Fibroblast of gingiva (primary cell): ENCODE measurements around the gene SKAP2.

Experiments
- DNase-seq: peaks from one replicate; pipeline ENCODE4 v3.0.0-alpha.2; 2011; ENCODE audit warnings: low read depth

Gene SKAP2

DNA sequence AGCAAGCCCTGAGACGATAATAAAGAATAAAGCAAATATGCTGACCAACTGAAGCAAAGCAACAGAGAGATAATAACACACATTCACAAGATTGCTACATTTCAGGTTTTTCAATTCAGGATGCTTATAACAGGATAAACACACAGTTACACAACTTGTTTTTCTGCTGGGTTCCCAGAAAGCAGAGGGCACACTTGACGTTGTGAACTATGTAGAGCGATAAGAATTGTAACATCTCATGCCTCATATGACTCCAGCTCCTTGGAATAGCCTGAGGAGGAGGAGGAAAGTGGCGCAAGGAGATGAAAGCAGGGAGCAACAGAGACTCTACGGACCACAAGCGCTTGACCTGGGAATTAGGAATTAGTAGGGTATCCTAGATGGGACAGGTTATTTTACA lies 201.7 kb downstream of the SKAP2 start:
- DNase-seq, result no peak

DNA sequence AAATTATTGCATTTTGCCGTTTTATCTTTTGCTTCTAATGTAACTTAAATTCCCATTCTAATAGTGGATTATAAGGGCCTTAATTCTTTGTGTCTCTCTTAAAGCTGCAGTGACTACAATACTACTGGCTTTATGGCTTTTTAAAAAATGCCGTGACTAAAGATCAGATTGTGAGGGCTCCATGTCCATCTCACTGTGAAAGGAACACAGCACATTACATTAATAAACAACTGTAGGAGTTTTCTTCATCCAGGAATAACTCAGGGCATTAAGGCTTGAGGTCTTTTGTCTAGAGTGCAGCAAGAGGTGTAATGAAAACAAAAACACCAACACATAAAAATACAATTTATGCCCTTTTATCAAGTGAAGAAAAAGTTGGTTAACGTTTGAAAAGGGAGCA lies 205.3 kb downstream of the SKAP2 start:
- no peak for DNase-seq

DNA sequence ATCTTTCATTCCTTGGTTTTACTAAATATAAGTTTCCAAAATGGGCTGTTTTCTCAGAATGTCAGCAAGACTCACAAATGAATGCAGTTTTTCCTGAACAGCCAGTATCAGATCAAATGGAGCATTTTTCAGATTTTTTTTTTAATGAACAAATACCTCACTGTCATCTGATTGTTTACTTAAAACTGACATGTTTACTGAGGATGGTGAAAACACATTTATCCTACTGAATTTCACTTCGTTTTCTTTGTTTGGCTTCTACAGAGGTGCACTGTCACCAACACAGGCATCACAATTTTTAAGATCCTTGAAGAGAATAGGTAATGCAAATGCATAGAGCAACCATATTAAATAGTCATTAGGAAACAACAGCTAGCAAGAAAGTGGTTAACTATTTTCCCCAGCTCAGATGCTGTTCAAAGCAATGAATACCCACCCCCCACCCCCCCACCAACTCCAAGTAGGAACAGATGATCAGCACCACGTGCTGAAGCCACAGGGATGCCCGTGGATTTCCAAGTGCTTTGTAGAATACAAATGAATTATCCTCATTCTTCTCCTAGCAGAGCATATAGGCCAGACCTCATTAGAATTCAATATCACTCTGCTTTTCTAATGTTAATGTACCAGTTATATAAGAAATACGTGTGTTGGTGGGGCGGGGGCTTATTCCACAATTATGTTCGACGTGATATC lies 205.9 kb downstream of the SKAP2 start:
- no peak for DNase-seq

DNA sequence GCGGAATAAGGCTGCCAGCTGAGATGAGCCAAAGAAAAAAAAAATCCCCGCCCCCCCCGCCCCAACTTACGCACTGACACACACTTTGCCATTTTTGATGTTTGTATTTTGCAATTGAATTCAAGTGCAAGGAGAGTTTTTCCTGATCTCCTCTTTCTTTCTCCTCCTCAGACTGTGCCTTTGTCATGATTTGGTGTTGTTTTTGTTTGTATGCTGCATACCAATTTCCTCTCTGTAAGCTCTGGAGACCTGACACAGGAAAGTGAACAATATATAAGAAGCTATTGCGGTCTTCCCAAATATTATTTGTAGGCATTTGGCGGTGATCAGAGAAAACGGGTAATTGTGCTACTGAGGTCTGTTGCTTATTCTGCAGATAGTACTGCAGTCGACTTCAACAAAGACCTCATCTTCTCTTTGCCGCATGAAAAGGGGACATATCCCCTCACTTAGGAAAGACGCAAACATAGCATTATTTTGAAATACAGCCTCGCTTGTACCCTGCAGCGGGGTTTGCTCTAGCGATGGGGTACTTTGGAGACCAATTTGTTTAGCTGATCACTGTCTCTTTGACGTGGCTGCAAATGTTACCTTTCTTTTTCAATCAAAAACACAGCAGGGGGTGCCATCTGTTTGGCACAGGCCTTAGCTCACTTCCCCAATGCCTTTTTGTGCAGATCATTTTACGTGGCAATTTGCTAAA lies 206.6 kb downstream of the SKAP2 start:
- no peak for DNase-seq

DNA sequence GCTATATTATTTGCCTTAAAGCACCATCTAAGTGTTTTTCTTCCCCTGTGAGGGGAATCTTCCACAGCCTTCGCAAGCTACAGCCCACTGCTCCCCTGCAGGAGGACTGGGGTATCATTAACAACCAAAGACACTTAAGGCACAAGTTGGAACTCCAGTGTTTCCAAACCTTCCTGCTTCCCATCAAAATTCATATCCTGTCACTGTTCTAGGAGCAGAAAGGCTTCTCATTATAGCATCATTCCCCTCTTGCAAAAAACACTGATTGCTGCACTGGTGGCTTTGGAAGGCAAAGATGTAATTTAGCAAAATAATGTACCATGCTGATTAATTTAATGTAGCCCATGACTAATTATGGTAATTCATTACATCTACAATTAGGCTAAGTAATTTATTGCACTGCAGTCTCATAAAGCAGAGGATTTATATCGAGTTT lies 207.2 kb downstream of the SKAP2 start:
- no peak for DNase-seq

DNA sequence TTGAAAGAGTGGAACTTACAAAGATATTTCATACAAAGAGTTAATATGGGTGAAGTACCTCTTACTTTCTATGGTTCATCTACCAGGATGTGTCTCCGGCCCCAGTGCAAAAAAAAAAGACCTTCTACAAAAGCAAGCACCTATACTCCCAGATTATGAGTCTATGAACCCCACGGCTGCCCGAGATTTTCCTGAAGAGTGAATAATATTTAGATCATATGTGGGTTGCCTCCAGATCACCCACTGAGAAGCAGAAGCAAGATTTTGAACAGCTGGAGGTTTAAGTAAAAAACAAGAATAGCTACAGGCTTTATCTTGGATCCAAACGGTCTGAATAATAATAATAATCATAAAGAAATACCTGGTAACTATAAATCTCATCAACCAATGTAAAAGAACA lies 207.7 kb downstream of the SKAP2 start:
- no peak for DNase-seq

DNA sequence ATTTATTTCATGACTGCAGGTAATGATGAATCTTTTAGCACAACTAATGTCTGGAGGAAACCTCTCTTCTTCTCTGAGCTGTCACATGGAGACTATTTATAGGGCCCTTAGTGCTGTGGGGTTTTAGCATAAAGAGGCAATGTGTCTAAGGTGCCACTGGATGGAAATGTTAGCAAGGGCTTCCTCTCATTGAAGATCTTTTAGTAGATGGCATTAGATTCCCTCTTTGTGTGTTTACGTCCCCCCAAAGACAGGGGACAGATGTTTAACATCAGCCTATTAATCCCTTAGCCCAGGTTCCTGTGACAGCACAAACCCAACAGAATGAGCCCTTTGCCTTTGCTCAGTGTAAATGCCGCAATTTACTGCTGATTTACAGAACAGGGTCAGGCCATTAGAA lies 208.6 kb downstream of the SKAP2 start:
- no peak for DNase-seq

DNA sequence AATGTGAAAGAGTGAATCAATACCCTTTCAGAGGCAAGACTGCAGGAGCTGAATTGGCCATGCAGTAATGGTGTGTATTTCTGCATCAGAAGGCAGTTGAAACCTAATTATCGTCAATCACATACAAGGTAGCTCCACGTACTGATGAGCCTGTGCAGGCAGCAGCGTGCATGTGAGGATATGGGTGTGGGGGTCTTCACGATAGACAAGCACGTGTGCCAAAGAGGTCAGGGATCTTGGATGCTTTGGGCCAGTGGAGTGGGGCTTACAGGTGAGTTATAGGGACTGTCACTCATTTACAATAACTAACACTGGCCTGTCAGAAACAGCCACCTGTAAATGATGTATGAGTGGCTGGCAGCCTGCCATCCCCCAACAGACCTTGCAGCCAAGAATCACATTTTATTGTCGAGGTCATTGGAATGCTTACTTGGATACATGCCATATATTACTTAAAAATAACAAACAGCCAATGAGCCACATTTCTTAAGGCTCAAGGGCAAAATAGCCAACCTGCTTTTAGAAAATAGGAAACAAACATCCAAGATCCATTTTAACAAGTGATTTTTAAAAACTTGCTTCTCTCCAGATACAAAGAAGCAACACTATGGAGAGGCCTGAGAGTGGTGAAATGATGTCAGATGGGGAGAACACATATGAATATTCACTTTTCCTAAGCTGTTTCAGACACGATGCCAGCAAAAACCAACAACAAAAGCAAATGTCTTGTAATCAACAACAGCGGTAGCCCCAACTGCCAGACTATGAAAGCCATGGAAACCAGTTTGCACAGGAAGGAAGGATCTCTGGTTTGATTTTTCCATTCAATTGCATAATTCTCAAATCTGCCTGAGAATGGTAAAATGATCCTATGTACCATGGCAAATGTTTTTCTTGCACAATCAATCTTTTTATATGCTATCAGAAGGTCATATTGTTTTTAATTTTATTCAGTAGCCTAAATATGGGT lies 210.7 kb downstream of the SKAP2 start:
- DNase-seq, result peak; percentile 46

DNA sequence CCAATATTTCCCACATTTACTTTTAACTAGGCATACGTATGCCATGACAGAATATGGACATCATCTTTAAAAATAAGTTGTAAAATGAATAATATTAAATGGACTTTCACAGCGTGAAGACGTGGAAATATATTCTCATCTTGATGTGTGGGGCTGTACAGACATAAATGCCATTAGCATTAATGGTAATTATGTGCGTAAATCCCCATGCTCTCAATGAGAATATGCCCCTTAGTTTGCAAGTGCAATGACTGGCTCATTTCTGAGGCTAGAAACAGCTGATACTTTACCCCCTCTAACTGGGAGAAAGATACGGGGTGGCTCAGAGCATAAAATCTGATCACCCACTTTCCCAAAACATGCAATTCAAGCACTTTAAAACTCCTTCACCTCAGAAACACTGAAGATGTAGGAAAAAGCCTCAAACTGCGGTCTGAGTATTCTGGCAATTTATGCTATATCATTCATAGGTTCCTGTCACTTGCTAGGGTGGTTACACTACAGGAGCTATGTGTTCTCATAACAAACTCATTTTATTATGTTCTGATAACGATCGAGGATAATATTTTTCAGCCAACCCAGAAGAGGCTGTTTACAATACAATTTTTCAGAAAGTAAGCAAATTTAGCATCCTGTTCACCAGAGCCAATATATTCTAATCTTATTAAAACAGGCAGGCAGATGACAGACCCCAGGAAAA lies 211.8 kb downstream of the SKAP2 start:
- no peak for DNase-seq

DNA sequence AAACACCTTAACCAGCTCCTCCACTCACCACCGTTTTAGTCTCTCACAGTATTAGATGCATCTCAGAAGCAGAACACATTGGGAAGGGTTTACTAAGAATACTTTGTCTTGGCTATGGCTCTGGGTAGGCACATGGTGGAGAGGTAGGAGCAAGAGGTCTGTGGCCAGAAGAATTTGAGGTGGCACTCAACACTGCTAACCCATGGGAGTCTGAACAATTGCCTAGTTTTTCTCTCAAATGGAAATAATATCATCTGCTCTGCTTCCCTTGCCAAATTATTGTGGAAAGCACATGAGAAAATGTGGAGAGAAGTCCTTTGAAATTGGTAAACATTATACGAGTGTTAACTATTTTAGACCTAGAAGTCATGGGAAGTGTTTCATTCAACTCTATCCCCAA lies 214.3 kb downstream of the SKAP2 start:
- DNase-seq, result no peak

DNA sequence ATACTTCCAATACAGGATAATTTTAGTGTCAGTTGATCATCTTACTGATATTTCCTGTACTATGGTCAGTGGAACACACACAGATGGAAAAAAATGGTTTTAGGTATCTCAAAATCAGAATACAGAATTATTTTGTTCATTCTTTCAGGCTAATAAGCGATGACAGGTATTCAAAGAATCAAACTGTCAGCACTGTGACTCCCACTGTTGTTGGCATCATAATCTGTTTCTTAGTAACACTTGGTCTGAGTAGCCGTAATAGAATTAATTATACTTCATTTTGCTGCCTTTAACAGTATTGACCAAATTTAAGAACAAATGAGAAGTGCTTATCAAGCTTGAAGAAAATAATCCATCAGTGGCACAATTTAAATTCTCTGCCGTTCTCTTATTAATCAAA lies 215.0 kb downstream of the SKAP2 start:
- no peak for DNase-seq

DNA sequence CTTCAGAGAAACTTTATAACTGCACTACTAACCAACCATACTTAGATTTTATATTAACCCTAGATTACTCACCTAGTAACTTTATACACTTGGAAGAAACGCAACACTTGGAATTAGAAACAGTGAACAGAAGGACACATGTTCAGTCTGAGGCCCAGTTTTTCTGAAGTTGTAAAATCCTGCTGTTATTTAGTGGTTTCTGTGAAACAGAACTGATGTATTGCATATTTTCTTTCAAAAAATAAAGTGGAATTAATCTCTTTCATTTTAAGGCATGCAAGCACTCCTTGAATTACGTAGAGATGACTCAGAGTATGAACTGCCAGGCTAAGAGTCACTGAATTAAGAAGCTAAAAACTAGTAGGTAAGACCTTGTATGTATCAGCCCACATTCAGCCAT lies 215.8 kb downstream of the SKAP2 start:
- DNase-seq, result peak; percentile 9

DNA sequence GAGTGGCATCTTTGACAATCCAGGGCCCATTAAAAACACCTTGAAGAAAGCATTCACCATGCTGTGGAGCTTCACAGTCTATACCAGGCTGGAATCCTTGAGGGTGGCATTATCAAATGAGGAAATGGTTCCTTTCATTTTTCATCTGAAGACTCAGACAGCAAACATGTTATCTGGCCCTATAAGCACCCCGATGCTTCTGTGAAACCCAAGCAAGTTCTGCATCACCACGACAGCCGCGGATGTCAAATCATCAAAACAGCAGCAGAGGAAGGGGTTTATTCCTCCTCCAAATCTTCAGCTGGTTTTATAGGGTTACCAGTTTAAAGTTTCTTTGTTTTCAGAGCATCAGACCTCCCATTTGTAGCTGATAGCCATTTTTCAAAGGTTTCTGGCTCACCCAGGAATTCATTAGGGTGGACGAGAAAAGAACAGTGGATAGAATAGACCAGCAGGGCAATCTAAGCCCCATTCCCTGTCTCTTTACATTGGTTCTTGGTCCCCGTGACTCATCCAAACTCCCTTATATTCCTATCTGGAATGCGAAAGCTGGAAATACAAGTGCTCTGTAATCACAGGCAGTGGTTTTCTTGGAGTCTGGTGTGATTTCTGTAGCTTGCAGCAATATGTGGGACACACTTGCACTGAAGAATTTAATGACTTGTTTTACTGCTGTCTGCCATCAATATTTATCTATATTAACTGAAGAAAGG lies 217.9 kb downstream of the SKAP2 start:
- no peak for DNase-seq

DNA sequence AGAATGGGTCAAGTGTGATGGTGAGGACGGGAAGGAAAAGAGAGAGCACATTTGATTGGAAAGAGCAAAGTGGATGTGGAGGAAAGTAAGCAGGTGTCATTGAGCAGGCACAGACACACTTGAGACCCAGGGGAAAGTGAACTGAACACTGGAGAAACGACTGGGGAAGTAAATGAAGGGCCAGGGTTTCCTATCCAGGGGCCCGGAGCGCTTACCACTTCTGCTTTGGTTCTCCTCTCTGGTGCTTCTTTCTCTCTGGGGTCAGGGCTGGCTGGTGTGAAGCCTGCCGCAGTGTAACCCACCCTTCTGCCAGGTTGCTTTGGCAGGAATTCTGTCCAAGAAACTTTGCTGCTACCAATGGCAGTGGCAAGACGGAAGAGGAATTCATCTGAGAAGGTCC lies 219.3 kb downstream of the SKAP2 start:
- DNase-seq, result no peak

DNA sequence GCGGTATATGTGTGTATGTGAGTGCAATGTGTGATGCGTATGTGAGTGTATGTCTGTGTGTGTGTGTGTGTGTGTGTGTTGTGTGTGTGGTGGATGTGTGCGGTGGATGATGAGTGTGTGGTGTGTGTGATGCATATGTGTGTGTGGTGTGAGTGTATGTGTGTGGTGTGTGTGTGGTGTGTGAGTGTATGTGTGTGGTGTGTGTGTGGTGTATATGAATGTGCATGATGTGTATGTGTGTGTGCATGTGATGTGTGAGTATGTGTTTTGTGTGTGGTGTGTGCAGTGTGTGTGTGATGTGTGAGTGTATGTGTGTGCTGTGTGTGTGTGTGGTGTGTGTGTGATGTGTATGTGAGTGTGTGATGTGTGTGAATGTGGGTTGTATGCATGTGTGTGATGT lies 222.0 kb downstream of the SKAP2 start:
- no peak for DNase-seq

DNA sequence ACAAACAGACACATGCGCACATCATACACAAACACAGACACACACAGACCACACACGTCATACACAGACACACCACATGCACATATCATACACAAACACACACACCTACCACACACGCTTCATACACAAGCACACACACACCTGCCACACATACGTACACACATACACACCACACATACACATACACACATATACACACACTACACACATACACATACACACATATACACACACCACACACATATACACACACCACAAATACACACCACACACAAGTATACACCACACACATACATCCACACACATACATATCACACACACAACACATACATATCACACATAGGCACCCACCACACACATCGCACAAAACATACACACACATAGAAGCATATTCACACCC lies 224.7 kb downstream of the SKAP2 start:
- no peak for DNase-seq

DNA sequence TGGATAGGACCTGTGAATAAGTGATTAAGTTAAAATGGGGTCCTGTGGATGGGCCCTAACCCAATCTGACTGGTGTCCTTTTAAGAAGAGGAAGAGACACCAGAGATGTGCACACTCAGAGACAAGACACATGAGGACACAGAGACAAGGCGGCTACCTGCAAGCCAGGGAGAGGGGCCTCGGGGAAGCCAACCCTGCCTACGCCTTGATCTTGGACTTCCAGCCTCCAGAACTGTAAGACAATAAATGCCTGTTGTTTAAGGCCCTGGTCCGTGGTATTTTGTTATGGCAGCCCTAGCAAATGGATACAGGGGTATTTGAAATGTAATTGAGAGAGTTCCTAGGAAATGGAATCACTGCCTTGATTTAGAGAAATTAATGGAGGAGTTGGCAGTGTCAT lies 225.3 kb downstream of the SKAP2 start:
- no peak for DNase-seq

DNA sequence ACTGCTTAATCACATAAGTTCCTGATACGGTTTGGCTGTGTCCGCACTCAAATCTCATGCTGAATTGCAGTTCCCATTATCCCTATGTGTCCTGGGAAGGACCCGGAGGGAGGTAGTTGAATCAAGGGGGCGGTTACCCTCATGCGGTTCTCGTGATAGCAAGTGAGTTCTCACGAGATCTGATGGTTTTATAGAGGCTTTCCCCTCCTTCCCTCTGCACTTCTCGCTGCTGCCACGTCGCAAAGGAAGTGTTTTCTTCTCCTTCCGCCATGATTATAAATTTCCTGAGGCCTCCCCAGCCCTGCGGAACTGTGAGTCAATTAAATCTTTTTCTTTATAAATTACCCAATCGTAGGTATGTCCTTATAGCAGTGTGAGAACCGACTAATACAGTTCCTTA lies 226.2 kb downstream of the SKAP2 start:
- no peak for DNase-seq

DNA sequence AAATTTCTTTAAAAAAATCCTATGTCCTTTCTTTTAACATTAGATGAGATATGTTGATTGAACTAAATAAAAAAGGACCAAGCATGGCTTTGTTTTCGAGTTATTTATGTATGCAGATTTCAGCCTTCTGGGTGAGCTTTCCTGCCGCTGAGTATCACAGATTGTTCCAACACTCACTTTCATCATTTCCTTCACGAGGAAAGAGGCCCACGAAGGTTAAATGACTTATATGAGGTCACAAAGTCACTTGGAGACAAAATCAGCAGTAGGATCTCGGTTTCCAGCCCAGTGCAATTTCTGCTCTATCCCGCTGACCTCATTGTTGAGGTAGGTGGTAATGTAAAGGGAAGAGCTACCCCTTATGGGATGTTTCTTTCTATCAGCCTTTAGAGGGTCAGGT lies 226.8 kb downstream of the SKAP2 start:
- no peak for DNase-seq

DNA sequence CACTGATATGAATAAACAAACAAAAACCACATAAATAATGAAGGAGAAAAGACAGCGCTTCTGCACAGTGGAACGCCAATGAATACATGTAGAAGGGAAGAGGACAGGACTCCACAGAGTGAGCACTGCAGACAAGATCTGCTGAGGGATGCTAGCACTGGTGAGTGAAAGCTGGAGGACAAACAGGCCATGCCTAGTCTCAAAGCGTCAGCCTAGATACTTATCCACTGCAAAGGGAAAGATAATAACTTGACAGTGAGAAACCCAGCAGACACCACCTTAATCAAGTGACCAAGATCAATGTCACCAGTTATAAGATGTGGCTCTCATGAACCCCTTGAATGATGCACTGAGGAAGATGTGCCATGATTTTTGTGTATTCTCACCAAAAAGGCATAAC lies 227.6 kb downstream of the SKAP2 start:
- no peak for DNase-seq

DNA sequence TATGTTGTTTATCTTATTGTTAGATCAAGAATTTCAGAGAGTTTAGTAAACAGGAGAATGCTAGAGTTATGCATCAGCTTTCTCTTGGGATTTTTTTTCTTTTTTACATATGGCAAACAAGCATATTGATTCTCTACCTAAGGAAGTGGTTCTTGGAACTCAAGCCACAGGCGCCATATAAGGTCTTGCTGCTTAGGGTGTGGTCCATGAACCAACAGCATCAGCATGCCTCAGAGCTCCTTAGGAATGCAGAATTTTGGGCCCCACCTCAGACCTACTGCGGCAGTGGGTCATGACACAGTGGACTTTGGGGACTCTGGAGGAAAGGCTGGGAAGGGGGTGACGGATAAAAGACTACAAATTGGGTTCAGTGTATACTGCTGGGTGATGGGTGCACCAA lies 230.8 kb downstream of the SKAP2 start:
- no peak for DNase-seq

DNA sequence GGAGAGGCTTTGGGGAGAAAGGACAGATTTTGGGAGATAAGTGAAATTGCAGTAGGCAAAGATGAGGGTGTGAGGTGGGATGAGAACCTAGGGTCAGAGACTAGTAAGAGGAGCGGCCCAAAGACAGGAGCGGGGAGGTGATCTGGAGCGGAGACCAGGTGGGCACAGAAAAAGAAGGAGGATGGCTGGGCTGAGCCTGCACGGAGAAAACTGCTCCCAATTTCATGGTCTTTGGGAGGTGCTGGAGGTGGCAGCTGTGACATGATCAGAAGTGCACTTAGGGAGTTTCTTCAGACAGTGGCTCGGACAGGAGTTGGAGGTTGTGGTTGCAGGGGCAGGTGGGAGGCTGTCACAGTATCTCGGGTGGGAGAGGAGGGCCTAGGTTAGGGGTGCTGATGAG lies 232.8 kb downstream of the SKAP2 start:
- DNase-seq, result no peak
